Fibroblast of the aortic adventitia (primary cell): ENCODE data around the gene EPB41L2. TPM values are rescaled to one million over a fixed set of nuclear protein-coding genes. Genes with fewer than 3 reads are reported as not detected.

Experiments
- DNase-seq: peaks from one replicate; pipeline ENCODE4 v3.0.0-alpha.2; 2010; ENCODE audit warnings: low read depth
- H3K4me3 ChIP-seq: 2 replicates; pipeline ENCODE4 v1.5.1; 2011; ENCODE audit warnings: low read depth, mild to moderate bottlenecking, control low read depth, low read length, moderate library complexity
- total RNA-seq: library from RNA; depleted of rRNA; stranded (reverse); fragments of >200 nt; gene quantifications from 2 replicates; pipeline ENCODE4 v1.2.3, GENCODE V29; 2012; ENCODE audit warnings: low replicate concordance
- TF ChIP-seq, protein P1 (sequence below): IDR thresholded peaks from 2 replicates; pipeline ENCODE4 v1.5.1; 2011; ENCODE audit warnings: mild to moderate bottlenecking, low read length, control low read depth, inconsistent platforms; ENCODE audit not compliant: insufficient read depth

Gene EPB41L2
- total RNA-seq, 1 donor = 117 TPM

DNA sequence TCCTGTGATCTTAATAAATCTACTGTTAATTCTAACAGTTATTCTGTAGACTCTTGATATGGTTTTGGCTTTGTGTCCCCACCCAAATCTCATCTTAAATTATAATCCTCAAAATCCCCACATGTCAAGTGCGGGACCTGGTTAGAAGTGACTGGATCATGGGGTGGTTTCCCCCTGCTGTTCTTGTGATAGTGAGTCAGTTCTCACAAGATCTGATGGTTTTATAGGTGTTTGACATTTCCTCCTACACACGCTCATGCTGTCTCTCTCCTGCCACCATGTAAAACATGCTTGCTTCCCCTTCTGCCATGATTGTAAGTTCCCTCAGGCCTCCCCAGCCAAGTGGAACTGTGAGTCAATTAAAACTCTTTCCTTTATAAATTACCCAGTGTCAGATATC lies 10.5 kb upstream of the EPB41L2 start:
- H3K4me3 ChIP-seq = no peak overlapping the region
- no peak for DNase-seq
- TF ChIP-seq, protein P1, sequence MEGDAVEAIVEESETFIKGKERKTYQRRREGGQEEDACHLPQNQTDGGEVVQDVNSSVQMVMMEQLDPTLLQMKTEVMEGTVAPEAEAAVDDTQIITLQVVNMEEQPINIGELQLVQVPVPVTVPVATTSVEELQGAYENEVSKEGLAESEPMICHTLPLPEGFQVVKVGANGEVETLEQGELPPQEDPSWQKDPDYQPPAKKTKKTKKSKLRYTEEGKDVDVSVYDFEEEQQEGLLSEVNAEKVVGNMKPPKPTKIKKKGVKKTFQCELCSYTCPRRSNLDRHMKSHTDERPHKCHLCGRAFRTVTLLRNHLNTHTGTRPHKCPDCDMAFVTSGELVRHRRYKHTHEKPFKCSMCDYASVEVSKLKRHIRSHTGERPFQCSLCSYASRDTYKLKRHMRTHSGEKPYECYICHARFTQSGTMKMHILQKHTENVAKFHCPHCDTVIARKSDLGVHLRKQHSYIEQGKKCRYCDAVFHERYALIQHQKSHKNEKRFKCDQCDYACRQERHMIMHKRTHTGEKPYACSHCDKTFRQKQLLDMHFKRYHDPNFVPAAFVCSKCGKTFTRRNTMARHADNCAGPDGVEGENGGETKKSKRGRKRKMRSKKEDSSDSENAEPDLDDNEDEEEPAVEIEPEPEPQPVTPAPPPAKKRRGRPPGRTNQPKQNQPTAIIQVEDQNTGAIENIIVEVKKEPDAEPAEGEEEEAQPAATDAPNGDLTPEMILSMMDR = no peak

DNA sequence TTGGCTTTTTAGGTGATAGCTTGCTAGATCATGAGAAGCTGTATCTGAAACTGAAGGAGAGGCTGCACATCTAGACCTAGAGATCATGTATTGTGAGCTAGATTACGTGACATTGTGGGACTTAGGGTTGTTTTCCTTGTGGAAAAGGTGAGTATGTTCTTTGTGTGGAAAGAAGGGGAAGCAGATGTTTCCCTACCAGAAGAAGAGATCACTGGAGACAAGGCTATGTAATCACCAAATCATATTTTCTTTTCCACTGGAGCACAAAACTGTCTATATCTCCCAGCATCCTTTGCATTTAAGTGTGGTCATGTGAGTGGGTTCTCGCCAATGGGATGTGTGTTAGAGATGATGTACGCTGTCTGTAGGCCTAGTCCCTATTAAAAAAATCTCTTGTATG lies 7.0 kb upstream of the EPB41L2 start:
- TF ChIP-seq, protein P1 = no peak
- no peak for DNase-seq
- H3K4me3 ChIP-seq = no peak overlapping the region

DNA sequence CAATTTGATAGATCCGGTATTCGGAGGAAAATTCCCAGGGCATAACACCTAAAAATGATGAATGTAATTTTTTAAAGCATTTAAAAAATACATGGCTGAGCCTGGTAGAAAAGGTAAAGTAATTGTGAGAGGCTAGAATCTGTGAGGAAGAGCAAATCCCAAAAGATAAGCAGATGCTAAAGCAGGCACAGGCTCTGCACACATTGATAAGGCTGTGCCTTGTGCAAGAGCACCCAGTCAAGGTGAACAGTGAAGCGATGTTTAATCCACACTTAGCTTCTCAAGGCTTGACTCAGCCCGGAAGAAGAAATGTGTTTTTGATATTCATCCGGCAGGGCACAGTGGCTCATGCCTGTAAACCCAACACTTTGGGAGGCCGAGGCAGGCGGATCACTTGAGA lies 5.1 kb upstream of the EPB41L2 start:
- no peak for DNase-seq
- TF ChIP-seq, protein P1 = no peak
- no peak overlapping the region for H3K4me3 ChIP-seq

DNA sequence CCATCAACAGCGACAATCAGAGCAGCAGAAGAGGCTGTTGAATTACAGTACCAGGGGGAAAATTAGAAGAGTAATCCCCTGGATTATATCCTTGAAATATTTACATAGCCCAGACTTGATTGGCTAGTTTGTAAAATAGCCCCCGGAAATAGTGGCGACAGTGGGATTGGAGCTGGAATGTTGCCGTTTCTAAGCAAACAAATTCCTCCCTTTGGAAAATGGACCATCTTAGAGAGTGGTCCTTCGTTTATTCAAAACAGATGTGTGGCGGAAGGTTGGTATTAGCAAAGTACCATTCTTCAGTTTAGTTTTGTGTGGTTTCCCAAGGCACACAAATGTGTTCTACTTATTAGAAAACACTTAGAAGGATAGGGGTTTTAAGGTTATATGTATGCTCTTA lies 4.5 kb upstream of the EPB41L2 start:
- TF ChIP-seq, protein P1 = no peak
- DNase-seq = no peak
- no peak overlapping the region for H3K4me3 ChIP-seq

DNA sequence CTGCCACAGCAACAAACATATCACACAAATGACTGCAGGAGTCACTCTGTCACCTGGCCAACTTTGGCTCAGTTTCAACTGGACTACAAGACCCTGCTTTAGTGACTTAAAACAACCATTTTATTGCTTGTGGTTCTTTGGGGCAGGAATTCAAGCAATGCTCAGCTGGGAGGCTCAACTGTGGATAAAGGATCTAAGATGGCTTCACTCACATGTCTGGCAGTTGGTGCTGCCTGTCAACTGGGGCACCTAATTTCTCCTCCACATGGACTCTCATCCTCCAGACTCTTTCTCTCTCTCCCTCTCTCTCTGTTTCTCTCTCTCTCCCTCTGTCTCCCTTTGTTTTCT lies 2.8 kb upstream of the EPB41L2 start:
- TF ChIP-seq, protein P1 = no peak
- no peak overlapping the region for H3K4me3 ChIP-seq
- no peak for DNase-seq

DNA sequence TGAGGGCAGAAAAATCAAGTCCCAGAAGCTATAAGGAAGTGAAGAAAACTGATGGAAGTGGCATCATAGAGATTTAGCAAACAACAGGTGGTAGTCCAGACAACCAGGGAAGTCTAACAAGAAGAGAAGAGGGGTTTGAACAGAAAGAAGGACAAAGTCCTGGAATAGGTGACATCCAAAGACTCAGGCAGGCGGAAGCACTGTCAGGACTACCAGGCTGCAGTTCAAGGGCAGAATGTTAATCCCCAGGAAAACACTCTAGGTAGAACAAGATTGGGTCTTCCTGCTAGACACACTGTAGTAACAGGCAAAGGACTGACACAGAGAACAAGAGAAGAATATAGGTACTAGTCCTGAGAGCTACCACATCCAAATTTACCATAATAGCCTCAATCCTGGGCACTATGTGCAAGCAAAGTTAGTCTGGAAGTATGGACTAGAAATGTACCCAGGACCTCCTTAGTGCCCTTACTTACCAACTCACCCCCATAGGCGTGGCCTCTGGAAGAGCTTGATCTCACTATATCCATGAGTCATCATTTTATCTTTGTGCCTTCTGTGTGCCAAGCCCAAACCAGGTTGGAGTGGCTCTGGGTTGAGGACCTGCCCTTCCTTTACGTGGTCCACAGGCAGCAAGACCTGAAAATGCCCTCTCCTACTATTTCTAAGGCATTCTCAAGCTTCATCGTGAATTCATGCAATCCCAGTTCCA lies 2.2 kb upstream of the EPB41L2 start:
- H3K4me3 ChIP-seq = no peak overlapping the region
- DNase-seq = peak; percentile 22
- TF ChIP-seq, protein P1 = no peak

DNA sequence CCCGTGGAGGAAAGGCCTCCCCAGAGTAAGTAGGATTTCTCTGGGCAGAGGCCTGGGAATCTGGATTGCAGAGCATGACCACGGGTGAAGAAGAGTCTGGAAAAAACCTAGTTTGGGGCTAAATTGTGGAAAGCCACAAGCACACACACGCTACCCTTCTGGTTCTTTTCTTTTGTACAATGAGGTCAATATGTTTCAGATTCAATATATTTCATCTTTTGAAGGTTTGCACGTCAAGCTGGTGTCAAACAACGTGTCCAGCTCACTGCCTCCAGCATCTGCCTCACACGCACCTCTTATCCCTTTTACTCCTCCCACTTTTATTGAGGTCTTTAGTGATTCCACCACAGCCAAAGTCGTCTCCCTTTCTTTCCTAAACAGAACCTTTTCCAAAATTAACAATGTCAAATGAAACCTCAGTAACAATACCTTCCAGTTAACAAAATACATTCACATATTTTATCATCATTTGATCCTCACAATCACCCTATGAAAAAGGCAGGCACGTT lies 773 bp upstream of the EPB41L2 start:
- TF ChIP-seq, protein P1 = no peak
- DNase-seq = no peak
- H3K4me3 ChIP-seq = peak overlapping the region; percentile 83
